OCI-LY1 (cell line): ENCODE results near the gene PLD1.

Experiments used
- H2AFZ ChIP-seq: fragments of 200-600 bp; sonication (generic), shearing (Covaris generic); 2 replicates; pipeline ENCODE4 v1.6.0; 2014; ENCODE audit warnings: antibody characterized with exemption, mild to moderate bottlenecking, low read length
- H3F3A ChIP-seq: fragments of 200-600 bp; sonication (generic), shearing (Covaris generic); 2 replicates; pipeline ENCODE4 v1.6.0; 2014; ENCODE audit warnings: mild to moderate bottlenecking, antibody characterized with exemption, low read length, moderate library complexity; ENCODE audit not compliant: insufficient read depth
- H3K27ac ChIP-seq: fragments of 200-600 bp; sonication (generic); 2 replicates; pipeline ENCODE4 v1.5.1; 2014; ENCODE audit warnings: low read length, mixed run types, mild to moderate bottlenecking, low read depth; ENCODE audit not compliant: poor library complexity, severe bottlenecking
- H3K27me3 ChIP-seq: fragments of 200-600 bp; sonication (generic); 2 replicates; pipeline ENCODE4 v1.6.0; 2014; ENCODE audit warnings: antibody characterized with exemption, mild to moderate bottlenecking, low read length, moderate library complexity; ENCODE audit not compliant: insufficient read depth
- H3K36me3 ChIP-seq: fragments of 200-600 bp; sonication (generic); 2 replicates; pipeline ENCODE4 v1.6.1; 2014; ENCODE audit warnings: mild to moderate bottlenecking, antibody characterized with exemption, low read length, moderate library complexity, mixed read lengths; ENCODE audit not compliant: insufficient read depth
- H3K4me1 ChIP-seq: fragments of 200-600 bp; sonication (generic); 2 replicates; pipeline ENCODE4 v1.5.1; 2014; ENCODE audit warnings: mild to moderate bottlenecking, low read length, moderate library complexity; ENCODE audit not compliant: insufficient read depth, severe bottlenecking
- H3K4me2 ChIP-seq: fragments of 200-600 bp; sonication (generic), shearing (Covaris generic); 2 replicates; pipeline ENCODE4 v1.6.1; 2014; ENCODE audit warnings: low read length
- H3K4me3 ChIP-seq: fragments of 200-600 bp; sonication (generic); 2 replicates; pipeline ENCODE4 v1.5.1; 2014; ENCODE audit warnings: low read length, low read depth, mild to moderate bottlenecking, mixed read lengths; ENCODE audit not compliant: poor library complexity, severe bottlenecking
- H3K79me2 ChIP-seq: fragments of 200-600 bp; shearing (Covaris generic); 2 replicates; pipeline ENCODE4 v1.6.1; 2016; ENCODE audit warnings: mixed run types, low read length, mixed read lengths; ENCODE audit not compliant: insufficient read depth
- H3K9ac ChIP-seq: fragments of 200-600 bp; sonication (generic), shearing (Covaris generic); 2 replicates; pipeline ENCODE4 v1.6.1; 2014; ENCODE audit warnings: mild to moderate bottlenecking, low read length, mixed read lengths
- H3K9me2 ChIP-seq: fragments of 200-600 bp; sonication (generic), shearing (Covaris generic); 2 replicates; pipeline ENCODE4 v1.6.1; 2014; ENCODE audit warnings: low read depth, mild to moderate bottlenecking, low read length, mixed read lengths
- H3K9me3 ChIP-seq: fragments of 200-600 bp; shearing (Covaris generic); 2 replicates; pipeline ENCODE4 v1.6.1; 2014; ENCODE audit warnings: low read length, mixed read lengths
- H4K20me1 ChIP-seq: fragments of 200-600 bp; sonication (generic), shearing (Covaris generic); 2 replicates; pipeline ENCODE4 v1.6.0; 2016; ENCODE audit warnings: mild to moderate bottlenecking, low read length; ENCODE audit not compliant: insufficient read depth
- CTCF ChIP-seq: fragments of 200-600 bp; sonication (generic), shearing (Covaris generic); IDR thresholded peaks from 2 replicates; pipeline ENCODE4 v1.5.1; 2017; ENCODE audit warnings: mild to moderate bottlenecking, antibody characterized with exemption, low read length, moderate library complexity, mixed read lengths
- EZH2 ChIP-seq: fragments of 200-600 bp; sonication (generic), shearing (Covaris generic); IDR thresholded peaks from 2 replicates; pipeline ENCODE4 v1.8.0; 2017; ENCODE audit warnings: borderline replicate concordance, mixed run types, mild to moderate bottlenecking, antibody characterized with exemption, low read length, moderate library complexity, mixed read lengths

The PLD1 gene

GRCh38 chr3:171851660-171852058 is 41.4 kb upstream of the PLD1 start:
- no peaks in the 10 kb centered on the region for H3K4me1 ChIP-seq

GRCh38 chr3:171850960-171851659 is 40.8 kb upstream of the PLD1 start:
- no peak overlapping the region for H2AFZ ChIP-seq

More at GRCh38 chr3:171851660-171852058, 41.4 kb upstream of the PLD1 start:
- no peaks in the 10 kb centered on the region for H4K20me1 ChIP-seq
- H3K36me3 ChIP-seq = no peaks in the 10 kb centered on the region
- no peak overlapping the region for H3K27ac ChIP-seq
- no peaks in the 10 kb centered on the region for H3K9me2 ChIP-seq
- peaks cover 16% of the 10 kb centered on the region for H3K9me3 ChIP-seq
- H3K4me2 ChIP-seq = no peak overlapping the region
- H3K4me3 ChIP-seq = no peak overlapping the region
- no peaks in the 10 kb centered on the region for H3K27me3 ChIP-seq
- no peaks in the 10 kb centered on the region for H3K79me2 ChIP-seq
- no peak overlapping the region for H2AFZ ChIP-seq
- no peak overlapping the region for H3K9ac ChIP-seq
- no peaks in the 10 kb centered on the region for H3F3A ChIP-seq
- TF ChIP-seq EZH2 (no peak), CTCF (no peak)

GRCh38 chr3:171850320-171850959 is 40.2 kb upstream of the PLD1 start:
- no peak overlapping the region for H3K4me3 ChIP-seq
- H3K4me1 ChIP-seq = no peaks in the 10 kb centered on the region
- H3K79me2 ChIP-seq = no peaks in the 10 kb centered on the region
- H3K4me2 ChIP-seq = no peak overlapping the region
- no peak overlapping the region for H2AFZ ChIP-seq
- no peak for TF ChIP-seq EZH2
- no peak for TF ChIP-seq CTCF
- no peaks in the 10 kb centered on the region for H4K20me1 ChIP-seq
- no peaks in the 10 kb centered on the region for H3F3A ChIP-seq
- peaks cover 12% of the 10 kb centered on the region for H3K9me3 ChIP-seq
- no peak overlapping the region for H3K27ac ChIP-seq
- H3K27me3 ChIP-seq = no peaks in the 10 kb centered on the region
- no peaks in the 10 kb centered on the region for H3K36me3 ChIP-seq
- no peak overlapping the region for H3K9ac ChIP-seq
- no peaks in the 10 kb centered on the region for H3K9me2 ChIP-seq

More at GRCh38 chr3:171850960-171851659, 40.8 kb upstream of the PLD1 start:
- no peaks in the 10 kb centered on the region for H3K9me2 ChIP-seq
- TF ChIP-seq EZH2 (no peak), CTCF (no peak)
- H3K9ac ChIP-seq = no peak overlapping the region
- H3F3A ChIP-seq = no peaks in the 10 kb centered on the region
- no peak overlapping the region for H3K27ac ChIP-seq
- H4K20me1 ChIP-seq = no peaks in the 10 kb centered on the region
- no peaks in the 10 kb centered on the region for H3K79me2 ChIP-seq
- no peaks in the 10 kb centered on the region for H3K4me1 ChIP-seq
- peaks cover 16% of the 10 kb centered on the region for H3K9me3 ChIP-seq
- no peak overlapping the region for H3K4me2 ChIP-seq
- H3K36me3 ChIP-seq = no peaks in the 10 kb centered on the region
- no peak overlapping the region for H3K4me3 ChIP-seq
- H3K27me3 ChIP-seq = no peaks in the 10 kb centered on the region
